Measurements from ENCODE around the gene AEBP2.
"Not testable (repeated sequence)": the region's sequence is repeated elsewhere in the genome, so short reads cannot be mapped to it uniquely, and the experiment has no call there.

Gene AEBP2

DNA sequence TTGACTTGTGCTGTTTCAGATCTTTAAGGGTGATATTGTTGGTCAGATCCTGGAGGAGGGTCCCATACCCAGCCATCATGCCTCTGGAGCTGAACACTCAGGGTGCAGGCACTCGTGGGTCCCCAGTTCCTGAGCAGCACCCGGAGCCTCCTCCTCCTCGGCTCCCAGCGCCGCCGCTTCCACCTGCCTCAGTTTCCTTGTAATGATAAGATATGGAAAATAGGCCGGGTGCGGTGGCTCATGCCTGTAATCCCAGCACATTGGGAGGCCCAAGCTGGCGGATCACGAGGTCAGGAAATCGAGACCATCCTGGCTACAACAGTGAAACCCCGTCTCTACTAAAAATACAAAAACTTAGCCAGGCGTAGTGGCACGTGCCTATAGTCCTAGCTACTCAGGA lies 20.2 kb upstream of the AEBP2 start:
- in situ Hi-C loops (cut with MboI; ENCODE audit: low sequenced_read_pairs) = no loop called here

DNA sequence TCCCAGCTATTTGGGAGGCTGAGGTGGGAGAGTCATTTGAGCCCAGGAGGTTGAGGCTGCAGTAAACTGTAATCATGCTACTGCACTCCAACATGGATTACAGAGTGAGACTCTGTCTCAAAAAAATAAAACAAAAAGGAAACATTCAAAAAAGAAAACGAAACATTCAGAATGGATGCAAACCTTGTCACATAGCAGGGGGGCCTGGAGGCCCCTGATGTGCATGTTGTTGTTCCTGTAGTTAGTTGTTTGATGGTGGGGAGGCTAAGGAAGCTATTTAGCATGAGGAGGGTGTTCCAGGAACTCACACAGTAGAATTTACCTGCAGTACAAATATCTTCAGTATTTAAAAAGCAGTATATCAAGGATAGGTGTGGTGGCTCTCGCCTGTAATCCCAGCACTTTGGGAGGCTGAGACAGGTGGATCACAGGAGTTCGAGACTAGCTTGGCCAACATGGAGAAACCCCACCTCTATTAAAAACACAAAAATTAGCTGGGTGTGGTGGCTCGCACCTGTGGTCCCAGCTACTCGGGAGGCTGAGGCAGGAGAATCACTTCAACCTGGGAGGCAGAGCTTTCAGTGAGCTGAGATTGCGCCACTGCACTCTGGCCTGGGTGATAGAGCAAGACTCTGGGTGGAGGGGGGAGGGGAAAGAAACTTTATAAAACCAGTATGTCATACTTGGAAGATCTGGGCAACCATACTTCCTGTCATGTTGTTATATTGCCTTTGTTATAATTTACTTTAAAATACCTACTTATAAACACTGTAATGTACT lies 17.6 kb upstream of the AEBP2 start:
- in situ Hi-C loops (cut with MboI; ENCODE audit: low sequenced_read_pairs) = no loop called here

DNA sequence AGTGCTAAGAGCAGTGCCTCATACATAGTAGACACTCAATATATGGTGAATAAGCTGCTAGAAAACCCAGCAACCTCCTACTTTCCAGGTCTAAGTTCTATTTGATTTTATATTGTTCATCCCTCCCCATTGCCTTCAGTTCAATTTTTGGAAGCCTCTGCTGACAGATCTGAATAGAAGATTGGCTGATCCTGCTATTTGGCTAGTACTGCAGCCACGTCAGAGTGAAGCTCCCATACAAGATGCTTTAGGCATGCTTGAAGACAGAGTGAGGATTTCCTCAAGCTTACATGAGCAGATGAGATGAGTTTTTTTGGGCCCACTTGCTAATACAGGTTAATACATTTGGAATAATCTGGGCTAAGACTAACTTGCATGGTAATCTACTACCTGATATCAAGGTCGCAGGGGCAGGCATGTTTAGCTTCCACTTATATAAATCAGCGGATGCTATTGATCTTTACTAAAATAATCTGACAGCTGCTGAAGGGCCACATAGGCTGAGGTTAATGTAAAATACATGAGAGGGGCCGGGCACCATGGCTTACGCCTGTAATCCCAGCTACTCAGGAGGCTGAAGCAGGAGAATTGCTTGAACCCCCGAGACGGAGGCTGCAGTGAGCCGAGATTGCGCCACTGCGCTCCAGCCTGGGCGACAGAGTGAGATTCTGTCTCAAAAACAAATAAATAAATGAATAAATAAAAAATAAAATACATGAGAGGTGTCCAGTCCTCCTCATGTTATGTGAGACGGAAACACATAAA lies 15.9 kb upstream of the AEBP2 start:
- in situ Hi-C loops (cut with MboI; ENCODE audit: low sequenced_read_pairs) = no loop called here

DNA sequence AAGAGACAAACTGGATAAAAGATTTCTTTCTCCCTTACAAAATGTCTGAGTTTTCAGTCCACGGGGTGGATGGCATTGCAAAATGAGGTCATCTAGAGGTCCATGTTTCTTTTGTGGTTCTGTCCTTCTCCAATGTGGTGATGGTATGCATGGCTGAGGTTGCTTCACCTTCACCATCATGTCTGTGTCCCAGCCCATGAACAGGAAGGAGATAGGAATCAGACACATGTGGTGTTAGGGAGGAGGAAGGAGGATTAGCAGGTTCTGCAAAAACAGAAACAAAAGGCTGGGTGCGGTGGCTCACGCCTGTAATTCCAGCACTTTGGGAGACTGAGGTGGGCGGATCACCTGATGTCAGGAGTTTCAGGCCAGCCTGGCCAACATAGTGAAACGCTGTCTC lies 11.0 kb upstream of the AEBP2 start:
- in situ Hi-C loops (cut with MboI; ENCODE audit: low sequenced_read_pairs) = no loop called here

DNA sequence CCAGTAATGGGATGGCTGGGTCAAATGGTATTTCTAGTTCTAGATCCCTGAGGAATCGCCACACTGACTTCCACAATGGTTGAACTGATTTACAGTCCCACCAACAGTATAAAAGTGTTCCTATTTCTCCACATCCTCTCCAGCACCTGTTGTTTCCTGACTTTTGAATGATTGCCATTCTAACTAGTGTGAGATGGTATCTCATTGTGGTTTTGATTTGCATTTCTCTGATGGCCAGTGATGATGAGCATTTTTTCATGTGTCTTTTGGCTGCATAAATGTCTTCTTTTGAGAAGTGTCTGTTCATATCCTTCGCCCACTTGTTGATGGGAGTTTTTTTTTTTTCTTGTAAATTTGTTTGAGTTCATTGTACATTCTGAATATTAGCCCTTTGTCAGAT lies 9.8 kb upstream of the AEBP2 start:
- in situ Hi-C loops (cut with MboI; ENCODE audit: low sequenced_read_pairs) = not testable (repeated sequence)

DNA sequence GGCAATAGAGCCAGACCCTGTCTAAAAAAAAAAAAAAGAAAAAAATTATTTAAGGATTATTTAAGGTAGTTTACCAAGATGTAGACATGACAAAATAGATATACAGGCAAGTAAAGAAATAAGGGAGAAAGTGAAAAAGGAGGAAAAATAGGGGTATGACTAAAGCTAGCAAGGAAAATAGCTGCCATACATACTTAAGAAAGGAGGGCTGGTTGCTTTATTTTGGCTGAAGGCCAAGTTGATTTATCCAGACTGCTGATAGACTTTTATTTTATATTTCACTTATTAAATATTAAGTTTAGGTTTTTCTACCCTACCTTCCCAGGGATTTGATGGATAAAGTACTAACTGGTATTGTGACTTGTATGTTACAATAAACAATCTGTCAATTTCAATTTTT lies 8.3 kb upstream of the AEBP2 start:
- in situ Hi-C loops (cut with MboI; ENCODE audit: low sequenced_read_pairs) = no loop called here

DNA sequence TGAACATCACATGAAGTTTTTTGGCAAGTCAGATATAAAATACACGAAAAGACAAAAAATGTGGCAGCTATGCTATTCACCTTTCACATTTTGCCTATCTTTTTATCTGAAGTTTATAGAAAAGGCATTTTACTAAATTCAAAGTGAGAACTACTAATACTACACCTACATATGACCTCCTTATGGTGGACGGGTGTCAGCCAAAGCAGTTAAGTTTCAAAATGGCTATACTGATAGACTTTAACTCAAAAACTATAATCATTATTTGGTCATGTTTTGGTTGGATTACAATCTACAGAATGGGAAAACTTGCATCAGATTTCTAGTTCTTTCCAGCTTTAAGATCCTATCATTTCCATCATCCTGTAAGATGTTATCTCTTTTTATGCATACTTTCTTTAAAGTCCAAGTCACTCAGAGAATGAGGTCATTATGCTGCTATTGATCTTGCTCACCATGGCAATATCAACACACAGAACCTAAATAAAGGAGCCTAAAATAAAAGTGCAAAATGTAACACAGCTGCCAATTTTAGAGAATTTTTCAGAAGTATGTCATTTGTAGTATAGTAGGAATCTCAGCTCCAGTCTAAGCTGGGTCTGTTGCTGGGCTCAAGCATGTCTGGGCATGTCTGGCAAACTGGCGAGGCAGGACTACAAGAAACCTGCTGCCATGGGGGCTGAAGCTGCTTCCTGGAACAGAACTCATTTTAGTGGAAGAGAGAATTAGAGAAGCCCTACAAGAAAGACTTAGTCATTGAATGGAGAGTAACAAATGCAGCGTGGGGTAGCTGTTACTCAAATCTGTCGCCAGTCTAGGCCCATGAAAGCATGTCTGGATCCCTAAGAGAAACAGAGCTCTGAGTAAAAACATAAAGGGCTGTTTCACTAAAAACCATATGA lies 7.6 kb upstream of the AEBP2 start:
- in situ Hi-C loops (cut with MboI; ENCODE audit: low sequenced_read_pairs) = no loop called here

DNA sequence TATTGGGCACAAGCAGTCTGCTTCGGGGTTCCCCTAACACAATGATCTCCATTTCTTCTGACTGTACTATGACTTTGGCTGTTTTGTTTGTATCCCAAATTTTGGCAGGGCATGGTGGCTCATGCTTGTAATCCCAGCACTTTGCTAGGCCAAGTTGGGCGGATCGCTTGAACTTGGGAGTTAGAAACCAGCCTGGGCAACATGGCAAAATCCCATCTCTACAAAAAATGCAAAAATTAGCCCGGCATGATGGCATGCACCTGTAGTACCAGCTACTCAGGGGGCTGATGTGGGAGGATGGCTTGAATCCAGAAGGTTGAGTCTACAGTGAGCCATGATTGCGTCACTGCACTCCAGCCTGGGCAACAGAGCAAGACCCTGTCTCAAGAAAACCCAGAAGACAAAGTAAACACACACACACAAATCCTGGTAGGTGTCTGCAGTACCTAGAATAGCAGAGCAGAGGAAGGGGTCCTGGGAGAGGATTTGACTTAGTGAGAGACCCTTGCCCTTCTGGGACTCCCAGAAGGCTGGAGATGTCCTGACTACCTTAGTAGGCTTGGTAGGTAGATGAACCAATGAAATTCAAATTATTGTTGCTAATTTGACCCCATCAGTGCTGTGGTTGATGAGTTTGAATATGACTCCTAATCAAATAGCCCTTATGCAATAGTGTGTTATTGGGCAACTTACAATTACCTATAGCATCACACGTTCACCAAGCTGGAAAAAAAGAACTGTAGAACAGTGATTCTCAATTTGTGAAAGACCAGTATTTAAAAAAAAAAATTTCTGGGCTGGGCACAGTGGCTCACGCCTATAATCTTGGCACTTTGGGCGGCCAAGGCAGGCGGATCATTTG lies 6.8 kb upstream of the AEBP2 start:
- in situ Hi-C loops (cut with MboI; ENCODE audit: low sequenced_read_pairs) = no loop called here

DNA sequence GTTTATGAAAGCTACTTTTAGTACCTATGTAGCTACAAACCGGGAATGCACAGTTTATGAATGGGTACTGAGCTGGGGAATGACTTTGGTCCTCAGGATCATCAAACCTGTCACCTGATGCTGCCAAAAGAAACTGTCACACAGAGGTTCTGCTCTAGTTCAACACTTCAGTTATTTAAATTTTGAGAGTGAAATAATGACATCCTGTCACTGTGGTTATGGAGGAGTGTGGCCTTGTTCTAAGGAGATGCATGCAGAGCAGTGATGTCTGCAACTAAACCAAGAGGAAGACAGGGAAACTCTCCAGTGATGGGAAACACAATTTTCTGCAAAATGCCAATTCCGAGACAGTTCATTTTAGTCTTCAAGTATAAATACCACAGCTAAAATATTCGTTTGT lies 4.8 kb upstream of the AEBP2 start:
- in situ Hi-C loops (cut with MboI; ENCODE audit: low sequenced_read_pairs) = no loop called here

DNA sequence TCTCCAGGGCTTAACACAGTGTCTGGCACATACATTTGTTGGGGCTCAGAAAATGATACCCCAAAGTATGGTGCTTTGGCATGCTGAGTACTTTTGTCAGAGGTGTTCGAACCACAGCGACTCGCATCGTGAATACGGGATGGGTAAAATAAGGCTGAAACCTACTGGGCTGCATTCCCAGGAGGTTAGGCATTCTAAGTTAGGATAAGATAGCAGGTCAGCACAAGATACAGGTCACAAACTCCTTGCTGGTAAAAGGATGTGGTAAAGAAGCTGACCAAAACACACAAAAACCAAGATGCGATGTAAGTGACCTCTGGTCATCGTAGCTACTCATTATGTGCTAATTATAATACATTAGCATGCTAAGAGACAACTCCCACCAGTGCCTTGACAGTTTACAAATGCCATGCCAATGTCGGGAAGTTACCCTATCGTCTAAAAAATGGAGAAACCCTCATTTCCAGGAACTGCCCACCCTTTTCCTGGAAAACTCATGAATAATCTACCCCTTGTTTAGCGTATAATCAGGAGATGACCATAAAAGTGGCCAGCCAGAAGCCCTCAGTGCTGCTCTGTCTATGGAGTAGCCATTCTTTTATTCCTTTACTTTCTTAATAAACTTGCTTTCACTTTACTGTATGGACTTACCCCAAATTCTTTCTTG lies 3.3 kb upstream of the AEBP2 start:
- in situ Hi-C loops (cut with MboI; ENCODE audit: low sequenced_read_pairs) = no loop called here

DNA sequence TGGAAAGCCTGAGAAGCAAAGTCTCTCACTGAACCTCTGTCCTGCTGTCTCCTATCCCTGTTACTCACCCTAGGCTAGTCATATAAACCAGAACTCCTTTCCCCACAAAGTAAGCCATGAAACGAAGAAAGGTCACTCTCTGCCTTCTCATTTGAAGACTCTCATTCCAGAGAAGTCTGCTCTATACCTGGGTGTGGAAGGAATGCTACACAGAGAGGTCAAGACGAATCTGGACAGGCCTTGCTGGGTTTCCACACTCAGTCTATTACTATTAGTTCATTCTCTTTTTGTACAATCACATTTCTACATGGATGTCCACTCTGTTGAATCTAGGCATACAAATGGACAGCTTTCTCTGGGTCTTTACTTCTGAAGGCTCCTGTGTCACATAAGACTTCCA lies 2.4 kb upstream of the AEBP2 start:
- in situ Hi-C loops (cut with MboI; ENCODE audit: low sequenced_read_pairs) = no loop called here

DNA sequence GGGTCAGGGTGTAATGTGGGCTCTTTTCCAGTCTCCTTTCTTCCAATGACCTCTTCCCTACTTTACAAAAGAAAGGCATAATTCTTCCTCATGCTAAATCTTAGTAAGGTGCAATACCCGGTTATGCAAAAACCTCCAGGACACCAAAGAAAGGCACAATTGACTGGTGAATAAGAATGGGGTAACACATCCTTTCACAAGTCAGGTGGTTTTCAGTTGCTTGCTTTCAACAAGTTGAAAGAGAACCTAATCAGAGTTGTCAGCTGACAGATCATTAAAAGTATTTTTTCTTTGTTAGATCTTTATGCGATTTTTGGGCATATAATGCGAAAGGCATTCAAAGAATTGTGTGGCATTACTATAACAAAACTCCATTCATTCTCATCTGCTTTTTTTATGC lies 1.3 kb upstream of the AEBP2 start:
- in situ Hi-C loops (cut with MboI; ENCODE audit: low sequenced_read_pairs) = no loop called here

DNA sequence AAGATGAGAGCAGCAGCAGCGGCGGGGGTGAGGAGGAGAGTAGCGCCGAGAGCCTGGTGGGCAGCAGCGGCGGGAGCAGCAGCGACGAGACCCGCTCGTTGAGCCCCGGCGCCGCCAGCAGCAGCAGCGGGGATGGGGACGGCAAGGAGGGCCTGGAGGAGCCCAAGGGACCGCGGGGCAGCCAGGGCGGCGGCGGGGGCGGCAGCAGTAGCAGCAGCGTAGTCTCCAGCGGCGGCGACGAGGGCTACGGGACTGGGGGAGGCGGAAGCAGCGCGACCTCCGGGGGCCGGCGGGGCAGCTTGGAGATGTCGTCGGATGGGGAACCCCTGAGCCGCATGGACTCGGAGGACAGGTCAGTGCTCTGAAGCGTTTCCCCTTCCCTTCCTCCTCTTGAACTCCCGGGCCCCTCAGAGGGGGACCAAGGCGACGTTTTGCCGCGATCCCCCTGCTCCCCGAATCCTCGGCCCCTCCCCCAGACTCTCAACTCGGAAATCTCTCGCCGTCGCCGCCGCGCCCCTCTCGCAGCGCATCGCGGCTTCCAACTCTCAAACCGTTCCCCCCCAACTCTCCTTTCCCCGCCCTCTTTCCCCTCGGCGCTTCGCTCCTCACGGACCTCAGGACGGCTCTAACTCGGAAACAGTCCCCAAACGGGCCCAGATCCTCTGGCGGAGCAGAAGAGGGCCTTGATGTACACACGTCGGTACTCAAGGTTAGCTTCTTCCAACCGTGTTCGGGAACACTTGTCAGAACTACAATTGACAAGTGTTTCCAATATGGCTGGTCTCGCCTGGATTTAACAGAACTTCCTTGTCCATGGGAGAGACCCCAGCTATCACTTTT lies 947 bp downstream of the AEBP2 start:
- in situ Hi-C loops (cut with MboI; ENCODE audit: low sequenced_read_pairs) = no loop called here

DNA sequence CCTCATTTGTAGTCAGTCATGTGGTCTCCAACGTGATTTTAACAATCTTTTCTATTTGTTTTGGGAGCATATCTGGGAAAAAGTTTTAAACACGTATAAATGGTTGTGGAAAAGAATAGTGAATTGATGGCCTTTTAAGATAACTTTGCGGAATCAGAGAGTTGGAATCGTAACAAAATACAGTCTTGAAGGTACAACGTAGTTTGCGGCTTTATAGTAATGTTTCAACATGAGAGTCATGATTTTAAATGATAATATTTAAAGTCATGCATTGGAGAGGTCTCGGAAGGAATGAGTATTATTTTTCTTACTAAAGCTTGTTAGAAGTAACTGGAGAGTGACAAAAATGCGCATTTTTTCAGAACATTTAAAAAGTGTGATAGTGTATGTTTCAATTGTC lies 1.6 kb downstream of the AEBP2 start:
- in situ Hi-C loops (cut with MboI; ENCODE audit: low sequenced_read_pairs) = no loop called here

DNA sequence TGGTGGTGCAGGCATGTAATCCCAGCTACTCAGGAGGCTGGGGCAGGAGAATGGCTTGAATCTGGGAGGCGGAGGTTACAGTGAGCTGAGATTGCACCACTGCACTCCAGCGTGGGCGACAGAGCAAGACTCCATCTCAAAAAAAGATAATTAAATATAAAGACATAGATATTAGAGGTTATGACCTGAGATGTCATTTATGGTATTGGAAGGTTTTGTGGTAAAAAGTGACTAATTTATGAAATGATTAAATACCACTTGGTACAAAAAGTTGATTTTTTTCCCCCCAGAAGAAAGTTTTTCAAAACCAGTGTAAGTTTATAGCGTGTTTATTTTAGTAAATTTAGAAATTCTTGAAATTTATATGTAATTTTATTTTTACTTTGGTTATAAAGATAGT lies 4.3 kb downstream of the AEBP2 start:
- in situ Hi-C loops (cut with MboI; ENCODE audit: low sequenced_read_pairs) = no loop called here

DNA sequence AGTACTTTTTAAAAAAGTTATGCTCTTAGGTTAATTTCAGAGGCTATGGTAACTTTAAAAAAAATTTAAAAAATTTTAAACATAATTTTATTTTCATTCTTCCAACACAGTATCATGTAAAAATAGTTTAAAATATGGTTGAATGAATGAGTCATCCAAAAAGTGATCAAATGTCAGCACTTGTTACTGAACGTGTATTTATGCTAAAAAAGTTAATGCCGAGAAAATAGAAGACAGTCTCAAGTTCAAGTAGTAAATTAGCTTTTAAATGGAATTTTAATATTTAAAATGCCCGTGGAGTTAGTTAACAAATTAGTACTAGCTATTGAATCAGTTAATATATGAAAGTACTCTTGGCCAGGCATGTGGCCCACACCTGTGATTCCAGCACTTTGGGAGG lies 4.8 kb downstream of the AEBP2 start:
- in situ Hi-C loops (cut with MboI; ENCODE audit: low sequenced_read_pairs) = no loop called here

DNA sequence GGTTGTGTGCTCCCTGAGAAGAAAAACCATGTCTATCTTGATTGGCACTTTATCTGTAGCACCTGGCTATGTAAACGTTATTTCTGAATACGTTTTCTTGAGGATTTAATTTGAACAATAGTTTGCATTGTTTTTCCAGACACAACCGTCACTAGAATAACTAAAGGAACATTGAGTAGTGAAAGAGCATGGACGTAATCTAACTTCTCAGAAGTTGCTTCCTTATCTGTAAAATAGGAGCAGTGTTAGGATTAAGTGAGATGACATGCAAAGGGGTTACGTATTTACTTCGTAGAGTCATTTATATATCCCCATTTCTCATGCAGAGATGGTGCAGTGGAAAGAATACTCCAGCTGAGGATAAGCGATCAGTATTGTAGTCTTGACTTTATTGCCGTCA lies 8.1 kb downstream of the AEBP2 start:
- in situ Hi-C loops (cut with MboI; ENCODE audit: low sequenced_read_pairs) = no loop called here

DNA sequence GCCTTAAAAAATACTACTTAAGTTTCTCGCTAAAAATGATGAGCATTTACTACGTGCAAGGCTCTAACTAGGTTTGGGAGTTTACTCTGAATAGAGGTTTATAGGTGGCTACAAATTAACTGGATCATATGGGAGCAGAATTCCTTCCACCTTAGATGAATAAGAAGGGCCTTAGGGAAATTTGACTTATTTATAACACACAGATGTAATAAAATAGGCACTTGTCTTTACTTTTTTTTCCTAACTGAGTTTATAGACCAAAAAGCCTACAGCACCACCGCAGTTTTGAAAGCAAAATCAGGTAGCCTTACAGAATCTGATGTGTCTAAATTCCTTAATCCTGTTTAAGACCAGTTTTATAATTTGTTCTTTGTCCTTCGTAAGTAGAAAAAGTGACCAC lies 10.5 kb downstream of the AEBP2 start:
- in situ Hi-C loops (cut with MboI; ENCODE audit: low sequenced_read_pairs) = no loop called here

DNA sequence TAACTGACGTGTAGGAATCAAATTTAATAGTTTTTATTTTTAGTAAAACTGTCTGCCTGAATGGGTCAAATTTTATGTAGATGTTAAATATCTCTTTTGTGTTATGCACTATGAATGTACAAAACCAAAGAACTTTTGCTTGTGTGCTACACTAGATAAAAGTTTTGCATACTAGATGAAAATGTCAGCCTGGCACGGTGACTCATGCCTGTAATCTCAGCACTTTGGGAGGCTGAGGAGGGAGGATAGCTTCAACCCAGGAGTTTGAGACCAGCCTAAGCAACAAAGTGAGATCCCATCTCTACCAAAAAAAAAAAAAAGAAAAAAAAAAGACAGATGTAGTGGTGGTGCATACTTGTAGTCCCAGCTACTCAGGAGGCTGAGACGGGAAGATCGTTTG lies 11.1 kb downstream of the AEBP2 start:
- in situ Hi-C loops (cut with MboI; ENCODE audit: low sequenced_read_pairs) = no loop called here

Measured in HL-60/S4 (cell line).